C4-2B (cell line): Measurements from ENCODE around the gene ASNS.
"Not testable (repeated sequence)": the region's sequence is repeated elsewhere in the genome, so short reads cannot be mapped to it uniquely, and the experiment has no call there.

Source experiments
- CTCF ChIP-seq: fragments of 450-650 bp; conservative IDR thresholded peaks from 2 replicates; pipeline ENCODE4 v1.5.1; 2017; ENCODE audit warnings: mild to moderate bottlenecking
- ZFX ChIP-seq: fragments of 450-650 bp; IDR thresholded peaks from 2 replicates; pipeline ENCODE4 v1.6.1; 2017

- not testable (repeated sequence) for TF ChIP-seq CTCF, ZFX
Measured at GRCh38 chr7:97879527-97879926, 7.3 kb upstream of the ASNS start.
